NB4 (cell line): ENCODE measurements around the gene GIMAP5.

Source experiments
- POLR2A ChIP-seq: IDR thresholded peaks from 2 replicates; pipeline ENCODE4 v1.6.1; 2011; ENCODE audit warnings: mild to moderate bottlenecking; ENCODE audit not compliant: insufficient read length; ENCODE audit errors: extremely low read depth
- TF ChIP-seq, protein P1 (sequence below): IDR thresholded peaks from one replicate; pipeline ENCODE4 v1.5.1; 2012; ENCODE audit warnings: low read depth, low read length
- TF ChIP-seq, protein P2 (sequence below): IDR thresholded peaks from 2 replicates; pipeline ENCODE4 v1.6.1; 2011; ENCODE audit warnings: low read depth, low read length

DNA sequence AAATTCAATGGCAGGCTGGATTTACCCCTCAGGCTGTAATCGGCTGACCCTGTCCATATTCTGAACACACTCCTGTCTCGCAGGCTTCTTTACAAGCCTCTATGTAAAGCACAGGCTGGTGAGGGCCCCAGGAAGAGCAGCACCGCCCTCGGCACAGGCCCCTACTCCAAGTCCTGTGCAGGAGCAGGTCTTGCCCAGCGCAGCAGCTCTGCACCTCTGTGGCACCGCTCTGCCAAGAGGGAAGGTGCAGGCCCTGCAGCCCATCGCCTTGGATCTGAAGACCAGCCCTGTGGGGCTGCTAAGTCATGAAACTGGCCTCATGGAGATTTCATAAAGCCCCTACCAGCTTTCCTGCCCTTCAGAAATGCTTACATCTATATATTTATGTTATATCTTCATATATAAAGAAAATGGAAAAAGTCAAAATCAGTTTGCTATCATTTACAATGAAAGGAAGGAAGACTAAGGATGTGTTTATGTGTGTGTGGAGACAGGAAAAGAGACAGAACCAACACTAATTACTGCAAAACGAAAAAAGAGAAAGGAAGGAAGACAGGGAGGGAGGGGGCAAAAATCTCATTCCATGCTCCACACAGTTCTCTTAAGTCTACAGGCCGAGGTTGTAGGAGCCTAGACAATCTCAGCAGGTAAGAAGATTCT is 53.3 kb downstream of the GIMAP5 start:
- TF ChIP-seq, protein P1, sequence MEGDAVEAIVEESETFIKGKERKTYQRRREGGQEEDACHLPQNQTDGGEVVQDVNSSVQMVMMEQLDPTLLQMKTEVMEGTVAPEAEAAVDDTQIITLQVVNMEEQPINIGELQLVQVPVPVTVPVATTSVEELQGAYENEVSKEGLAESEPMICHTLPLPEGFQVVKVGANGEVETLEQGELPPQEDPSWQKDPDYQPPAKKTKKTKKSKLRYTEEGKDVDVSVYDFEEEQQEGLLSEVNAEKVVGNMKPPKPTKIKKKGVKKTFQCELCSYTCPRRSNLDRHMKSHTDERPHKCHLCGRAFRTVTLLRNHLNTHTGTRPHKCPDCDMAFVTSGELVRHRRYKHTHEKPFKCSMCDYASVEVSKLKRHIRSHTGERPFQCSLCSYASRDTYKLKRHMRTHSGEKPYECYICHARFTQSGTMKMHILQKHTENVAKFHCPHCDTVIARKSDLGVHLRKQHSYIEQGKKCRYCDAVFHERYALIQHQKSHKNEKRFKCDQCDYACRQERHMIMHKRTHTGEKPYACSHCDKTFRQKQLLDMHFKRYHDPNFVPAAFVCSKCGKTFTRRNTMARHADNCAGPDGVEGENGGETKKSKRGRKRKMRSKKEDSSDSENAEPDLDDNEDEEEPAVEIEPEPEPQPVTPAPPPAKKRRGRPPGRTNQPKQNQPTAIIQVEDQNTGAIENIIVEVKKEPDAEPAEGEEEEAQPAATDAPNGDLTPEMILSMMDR: no peak
- TF ChIP-seq, protein P2, sequence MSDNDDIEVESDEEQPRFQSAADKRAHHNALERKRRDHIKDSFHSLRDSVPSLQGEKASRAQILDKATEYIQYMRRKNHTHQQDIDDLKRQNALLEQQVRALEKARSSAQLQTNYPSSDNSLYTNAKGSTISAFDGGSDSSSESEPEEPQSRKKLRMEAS: no peak
- no peak for TF ChIP-seq POLR2A
